Naive thymus-derived CD8-positive, alpha-beta T cell (primary cell): ENCODE results near the gene IRAK2. TPM values are rescaled to one million over a fixed set of nuclear protein-coding genes. Genes with fewer than 3 reads are reported as not detected.

Experiments
- ATAC-seq, 2 donors: fragments of 150-1000 bp; cut with Tn5 transposase in 1 of 2; sonication (Bioruptor Pico), chemical (Tn5 transposase) in 1 of 2; 1 replicate in 1 of 2; 2 replicates in 1 of 2; pipeline ENCODE4 v1.10.0; 2021; ENCODE audit warnings: mild to moderate bottlenecking in 2 of 2, moderate library complexity in 2 of 2
- POLR2A ChIA-PET: fragments of 350-600 bp; sonication (Branson Sonifier 250); formaldehyde crosslinking; loops from one replicate; lab custom pipeline; 2021; ENCODE audit warnings: antibody characterized with exemption; lab: Charles Lee
- DNase-seq, 10 donors: peaks; one replicate each; pipeline versions ENCODE4 v3.0.0 to v3.0.0-alpha.2; 2020 to 2022
- H3K27ac Mint-ChIP-seq, 10 donors: one replicate each; pipeline ENCODE4 v1.8.0; 2020 to 2022; ENCODE audit warnings: mild to moderate bottlenecking in 10 of 10, mixed read lengths in 10 of 10, moderate library complexity in 4 of 10, inconsistent platforms in 1 of 10
- H3K27me3 Mint-ChIP-seq, 5 donors: one replicate each; pipeline ENCODE4 v1.8.0; 2021 to 2022; ENCODE audit warnings: mixed read lengths in 5 of 5
- H3K36me3 Mint-ChIP-seq, 3 donors: one replicate each; pipeline ENCODE4 v1.8.0; 2020 to 2022; ENCODE audit warnings: mixed read lengths in 3 of 3, mild to moderate bottlenecking in 2 of 3, inconsistent platforms in 1 of 3
- H3K4me1 Mint-ChIP-seq, 4 donors: one replicate each; pipeline ENCODE4 v1.8.0; 2021 to 2022; ENCODE audit warnings: mixed read lengths in 4 of 4
- H3K4me3 Mint-ChIP-seq, 10 donors: one replicate each; pipeline ENCODE4 v1.8.0; 2020 to 2022; ENCODE audit warnings: mild to moderate bottlenecking in 10 of 10, mixed read lengths in 10 of 10, moderate library complexity in 6 of 10, inconsistent platforms in 1 of 10
- H3K9me3 Mint-ChIP-seq, 9 donors: one replicate each; pipeline ENCODE4 v1.8.0; 2020 to 2022; ENCODE audit warnings: mixed read lengths in 9 of 9, mild to moderate bottlenecking in 3 of 9, inconsistent platforms in 1 of 9, moderate library complexity in 1 of 9
- polyA plus RNA-seq, 3 donors: library from polyadenylated mRNA; unstranded; fragments of 300-500 nt; fragmentation: Illumina TruSeq; gene quantifications; one replicate each; pipeline ENCODE4 v1.2.3, GENCODE V29; 2021
- total RNA-seq, 8 experiments: library from RNA in 2 of 8; stranded (reverse) in 2 of 8; gene quantifications; one replicate each; pipeline ENCODE4 v1.2.3 and lab custom pipeline; 2021 to 2026

IRAK2 gene
- total and polyA plus RNA-seq, 5 experiments from 2014 or later = 2.9 to 6.0 (median 4.4) TPM

DNA sequence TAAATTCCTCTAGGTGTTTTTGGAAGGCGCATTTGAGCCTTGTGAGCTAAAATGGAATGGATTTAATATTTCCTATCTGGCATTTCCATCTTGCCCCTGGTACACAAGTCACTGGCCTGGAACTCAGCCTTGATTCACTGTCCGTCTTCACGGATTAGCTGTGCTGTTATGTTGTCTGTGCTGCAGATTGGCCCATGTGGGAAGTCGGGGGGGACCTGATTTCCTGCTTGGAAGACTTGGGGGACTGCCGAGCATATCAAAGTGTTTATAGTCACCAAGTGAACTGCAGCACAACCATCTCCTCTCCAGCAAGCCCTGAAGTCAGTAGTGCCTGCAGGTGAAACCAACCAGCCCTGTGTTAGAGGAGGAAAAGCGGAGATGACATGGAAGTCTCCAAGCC lies 115.9 kb downstream of the IRAK2 start:
- peak overlapping the region in 2 of 10 donors; percentile 38 to 63 for H3K27ac Mint-ChIP-seq
- ATAC-seq = no peak
- POLR2A ChIA-PET = interaction anchor here (0.6 kb wide), 1 partner anchor 294 kb away, joined by 5 read pairs; the partner anchor contains the start of gene EMC3
- no peaks in the 10 kb centered on the region for H3K9me3 Mint-ChIP-seq
- no peaks in the 10 kb centered on the region for H3K27me3 Mint-ChIP-seq
- H3K36me3 Mint-ChIP-seq = peaks cover 0 to 81% (median 1%) of the 10 kb centered on the region in 3 donors
- H3K4me1 Mint-ChIP-seq = peaks cover 15 to 36% (median 30%) of the 10 kb centered on the region in 4 donors
- no peak overlapping the region for H3K4me3 Mint-ChIP-seq
- DNase-seq = no peak

DNA sequence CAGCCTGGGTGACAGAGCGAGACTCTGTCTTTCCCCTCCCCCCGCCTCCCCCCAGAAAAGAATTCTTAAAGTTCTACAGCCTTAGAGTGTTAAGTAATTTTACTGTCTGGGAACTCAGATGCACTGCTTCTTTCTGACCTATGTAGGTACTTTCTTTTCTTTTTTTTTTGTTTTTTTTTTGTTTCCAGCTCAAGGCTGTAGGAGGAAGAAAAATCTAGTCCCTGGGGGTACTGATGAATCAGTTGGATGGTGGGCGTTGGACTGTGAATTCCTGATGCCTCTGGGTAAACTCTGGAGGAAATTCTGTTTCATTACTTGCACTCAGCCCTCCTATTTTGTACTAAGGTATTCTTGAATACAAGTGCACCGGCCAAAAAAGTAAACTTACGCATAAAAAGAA lies 117.2 kb downstream of the IRAK2 start:
- no peak overlapping the region for H3K4me3 Mint-ChIP-seq
- no peaks in the 10 kb centered on the region for H3K9me3 Mint-ChIP-seq
- H3K36me3 Mint-ChIP-seq = peaks cover 0 to 68% (median 1%) of the 10 kb centered on the region in 3 donors
- peaks cover 15 to 39% (median 27%) of the 10 kb centered on the region in 4 donors for H3K4me1 Mint-ChIP-seq
- no peak for ATAC-seq
- H3K27ac Mint-ChIP-seq = peak overlapping the region in 4 of 10 donors; percentile 33 to 75 (median 54)
- DNase-seq = no peak
- no peaks in the 10 kb centered on the region for H3K27me3 Mint-ChIP-seq
- POLR2A ChIA-PET = interaction anchor here (0.7 to 1.0 kb wide), 2 partner anchors 256 to 379 kb away, joined by 3 read pairs; partner anchors contain the start of gene FANCD2

DNA sequence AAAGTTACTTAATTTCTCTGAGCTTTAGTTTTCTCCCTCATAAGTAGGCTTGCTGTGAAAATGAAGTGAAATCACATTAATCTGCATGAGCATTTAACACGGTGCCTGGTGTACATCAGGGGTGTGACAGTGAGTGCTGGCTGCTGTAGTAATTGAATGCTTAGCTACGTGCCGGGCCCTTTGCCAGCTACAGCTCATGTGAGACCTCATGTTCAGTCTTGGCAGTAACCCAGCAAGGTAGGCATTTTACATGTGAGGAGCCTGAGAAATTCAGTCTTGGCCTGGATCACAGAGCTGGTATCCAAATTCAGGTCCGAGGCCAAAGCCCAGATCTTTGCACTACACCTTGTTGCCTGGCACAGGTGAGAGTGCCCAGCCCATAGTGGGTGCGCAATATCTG lies 118.9 kb downstream of the IRAK2 start:
- no peaks in the 10 kb centered on the region for H3K9me3 Mint-ChIP-seq
- H3K27me3 Mint-ChIP-seq = no peaks in the 10 kb centered on the region
- peaks cover 13 to 36% (median 22%) of the 10 kb centered on the region in 4 donors for H3K4me1 Mint-ChIP-seq
- ATAC-seq (no peak), DNase-seq (no peak)
- H3K27ac Mint-ChIP-seq = peak overlapping the region in 6 of 10 donors; percentile 7 to 55 (median 30)
- H3K4me3 Mint-ChIP-seq = no peak overlapping the region
- H3K36me3 Mint-ChIP-seq = peaks cover 0 to 61% (median 1%) of the 10 kb centered on the region in 3 donors
- POLR2A ChIA-PET = interaction anchor here (1.0 to 1.4 kb wide), 3 partner anchors 9 to 89 kb away, joined by 4 to 7 read pairs (median 5); partner anchors contain the start of gene TATDN2

DNA sequence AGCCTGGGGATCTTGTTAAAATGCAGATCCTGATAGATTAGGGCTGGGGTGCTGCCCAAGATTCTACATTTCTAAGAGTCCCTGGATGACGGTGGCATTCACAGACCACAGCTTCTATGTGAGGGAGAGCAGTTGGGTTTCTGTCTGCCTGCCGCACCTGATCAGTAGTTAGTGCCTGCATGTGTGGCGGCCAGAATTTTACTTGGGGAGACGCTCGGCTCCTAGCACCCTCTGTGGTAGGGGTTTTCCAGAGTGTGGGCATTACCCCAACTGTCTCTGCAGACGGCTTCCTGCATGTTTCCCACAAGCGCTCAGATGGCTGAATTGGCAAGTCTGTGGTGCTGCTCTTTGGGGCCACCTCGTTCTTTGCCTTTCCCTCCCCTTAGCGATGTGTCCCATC lies 119.8 kb downstream of the IRAK2 start:
- Mint-ChIP-seq H3K36me3 (peaks cover 0 to 56% (median 1%) of the 10 kb centered on the region in 3 donors), H3K4me1 (peaks cover 13 to 36% (median 22%) of the 10 kb centered on the region in 4 donors), H3K4me3 (peak overlapping the region in 2 of 10 donors; percentile 9 to 20), H3K27me3 (no peaks in the 10 kb centered on the region), H3K9me3 (no peaks in the 10 kb centered on the region), H3K27ac (peak overlapping the region; percentile 15 to 92 (median 52))
- peak in 3 of 10 donors; percentile 15 to 30 (median 15) for DNase-seq
- POLR2A ChIA-PET = no interaction called here
- ATAC-seq = peak; percentile 69 to 82

DNA sequence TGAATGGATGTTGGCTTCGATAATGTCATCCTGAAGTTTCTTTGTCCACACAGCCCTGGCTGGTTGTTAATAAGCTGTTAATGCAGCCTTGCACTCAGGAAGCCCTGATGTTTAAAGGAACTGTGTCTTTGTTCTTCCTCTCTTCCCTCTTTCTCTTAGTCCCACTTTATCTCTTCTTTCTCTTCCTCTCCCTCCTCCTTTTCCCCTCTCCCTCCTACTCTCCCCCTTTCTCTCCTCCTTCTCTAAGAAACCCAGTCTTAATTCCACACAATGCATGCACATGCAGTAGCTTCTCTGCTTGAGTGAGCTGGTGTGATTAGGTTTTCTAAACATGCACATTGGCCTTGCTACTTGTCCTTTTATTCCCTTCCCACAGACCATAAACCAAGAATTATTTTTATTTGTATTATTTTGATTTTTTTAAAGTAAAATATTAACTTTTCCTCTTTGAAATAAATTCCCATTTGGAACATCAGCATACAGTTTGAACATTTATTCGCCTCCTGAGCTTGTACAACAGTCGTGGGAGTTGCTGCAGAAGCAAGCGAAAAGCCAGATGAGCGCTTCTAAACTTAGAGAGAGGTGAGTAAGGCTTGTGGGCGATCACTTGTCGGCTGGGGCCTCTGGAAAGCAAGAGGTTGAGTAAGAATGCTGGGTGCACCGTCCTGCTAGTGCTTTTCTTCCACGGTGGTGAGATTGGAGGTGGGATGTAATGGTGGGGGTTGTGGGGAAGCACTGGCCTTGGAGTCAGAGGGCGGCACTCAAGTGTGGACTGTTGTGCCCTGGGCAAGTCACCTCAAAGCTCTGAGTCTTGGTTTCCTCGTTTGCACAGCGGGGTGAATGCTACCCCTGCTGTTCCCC lies 120.8 kb downstream of the IRAK2 start:
- POLR2A ChIA-PET = interaction anchor here (0.8 kb wide), 1 partner anchor 86 kb away, joined by 4 read pairs; no protein-coding TSS in a partner anchor
- no peak overlapping the region for H3K4me3 Mint-ChIP-seq
- no peaks in the 10 kb centered on the region for H3K9me3 Mint-ChIP-seq
- DNase-seq (no peak), ATAC-seq (no peak)
- H3K27ac Mint-ChIP-seq = peak overlapping the region in 7 of 10 donors; percentile 14 to 92 (median 55)
- no peaks in the 10 kb centered on the region for H3K27me3 Mint-ChIP-seq
- peaks cover 0 to 46% (median 1%) of the 10 kb centered on the region in 3 donors for H3K36me3 Mint-ChIP-seq
- peaks cover 13 to 29% (median 20%) of the 10 kb centered on the region in 4 donors for H3K4me1 Mint-ChIP-seq

DNA sequence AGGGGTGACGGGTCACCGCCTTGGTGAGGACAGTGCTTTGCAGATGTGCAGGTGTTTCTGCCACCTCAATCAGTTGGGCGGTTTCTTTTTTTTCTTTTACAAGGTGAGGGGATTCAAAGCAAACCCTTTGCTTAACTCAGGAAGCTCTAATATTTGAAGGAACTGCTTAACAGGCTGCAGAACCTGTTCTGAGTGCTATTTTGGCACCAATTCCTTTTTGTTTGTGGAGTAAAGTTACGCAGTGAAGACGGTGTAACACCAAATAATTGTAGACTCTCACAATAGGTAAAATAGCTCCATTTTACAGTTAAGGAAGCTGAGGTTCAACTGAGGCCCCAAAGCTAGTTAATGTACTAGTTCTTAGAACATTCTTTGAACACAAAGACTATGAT lies 121.4 kb downstream of the IRAK2 start:
- POLR2A ChIA-PET = interaction anchor here (0.8 to 1.6 kb wide), 2 partner anchors 16 to 87 kb away, joined by 3 to 4 read pairs; no protein-coding TSS in a partner anchor
- H3K27me3 Mint-ChIP-seq = no peaks in the 10 kb centered on the region
- H3K4me3 Mint-ChIP-seq = peak overlapping the region in 1 of 10 donors; percentile 12
- DNase-seq = no peak
- peak overlapping the region in 1 of 10 donors; percentile 28 for H3K27ac Mint-ChIP-seq
- ATAC-seq = no peak
- peaks cover 0 to 40% (median 1%) of the 10 kb centered on the region in 3 donors for H3K36me3 Mint-ChIP-seq
- no peaks in the 10 kb centered on the region for H3K9me3 Mint-ChIP-seq
- peaks cover 13 to 29% (median 20%) of the 10 kb centered on the region in 4 donors for H3K4me1 Mint-ChIP-seq

DNA sequence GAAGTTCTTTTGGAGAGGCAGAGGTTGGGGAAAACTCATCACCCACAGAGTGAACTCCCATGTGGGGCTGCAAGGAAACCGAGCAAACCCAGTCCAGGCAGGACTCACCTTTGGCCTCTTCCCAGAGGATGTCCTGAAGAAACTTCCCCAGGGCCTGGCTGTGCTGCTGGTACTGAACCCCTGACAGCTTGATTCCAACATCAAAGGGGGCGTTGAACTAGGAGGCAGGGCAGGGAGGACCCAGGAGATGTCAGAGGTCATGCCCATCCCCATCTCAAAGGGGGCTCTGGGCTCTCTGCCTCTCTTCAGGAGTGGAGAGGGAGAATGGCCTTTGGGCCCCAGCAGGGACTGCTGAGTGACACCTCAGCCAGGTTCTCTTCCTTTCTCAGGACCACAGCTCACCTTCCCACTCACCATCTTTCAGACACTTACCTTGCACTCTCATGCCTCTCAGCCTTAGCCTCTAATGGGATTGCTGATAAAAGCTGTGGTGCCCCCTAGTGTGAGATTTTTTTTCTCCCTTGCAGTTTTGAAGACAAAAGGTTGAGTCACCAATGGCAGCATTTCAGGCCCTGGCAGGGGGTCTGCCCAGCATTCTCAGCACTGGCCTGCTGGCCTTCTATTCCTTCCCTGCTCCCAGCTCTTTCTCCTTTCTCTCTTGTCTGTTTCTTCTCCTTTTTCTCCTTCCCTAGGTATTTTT lies 122.0 kb downstream of the IRAK2 start:
- POLR2A ChIA-PET = interaction anchor here (0.6 to 1.6 kb wide), 2 partner anchors 16 to 143 kb away, joined by 3 to 4 read pairs; no protein-coding TSS in a partner anchor
- ATAC-seq (peak; percentile 42 to 54), DNase-seq (peak in 3 of 10 donors; percentile 33 to 67 (median 61))
- Mint-ChIP-seq H3K9me3 (no peaks in the 10 kb centered on the region), H3K4me1 (peaks cover 13 to 29% (median 23%) of the 10 kb centered on the region in 4 donors), H3K36me3 (peaks cover 0 to 37% (median 1%) of the 10 kb centered on the region in 3 donors), H3K4me3 (peak overlapping the region in 1 of 10 donors; percentile 12), H3K27ac (peak overlapping the region in 6 of 10 donors; percentile 8 to 67 (median 56)), H3K27me3 (no peaks in the 10 kb centered on the region)

DNA sequence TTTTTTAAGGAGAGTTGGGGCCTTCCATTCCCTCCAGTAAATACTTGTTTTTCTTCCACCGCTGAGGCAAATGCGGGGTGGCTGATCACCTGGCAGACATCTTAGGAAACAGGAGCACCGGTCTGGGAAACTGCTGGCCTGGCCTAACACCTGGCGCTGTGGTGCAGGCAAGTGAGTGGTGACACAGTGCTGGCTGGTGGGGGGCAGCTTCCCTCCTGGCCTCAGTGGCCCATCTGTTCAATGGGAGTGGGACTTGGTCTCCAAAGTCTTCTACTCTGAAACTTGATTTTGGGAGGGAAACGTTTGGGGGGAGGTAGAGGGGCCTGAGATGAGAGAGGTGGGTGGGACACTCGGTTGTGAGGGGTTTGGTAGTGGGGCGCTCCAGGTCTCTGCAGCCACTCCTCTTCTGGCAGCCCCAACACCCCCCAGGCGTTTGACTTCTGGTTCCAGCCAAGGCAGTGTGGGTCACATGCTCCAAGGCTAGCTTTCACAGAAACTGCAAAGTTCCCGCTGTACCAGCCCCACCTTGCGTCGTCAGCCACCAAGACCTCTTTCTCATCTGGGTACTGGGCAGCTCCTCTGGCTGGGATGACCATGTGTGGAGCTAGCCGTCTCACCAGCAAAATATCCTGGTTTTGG lies 123.3 kb downstream of the IRAK2 start:
- Mint-ChIP-seq H3K9me3 (no peaks in the 10 kb centered on the region), H3K27me3 (no peaks in the 10 kb centered on the region), H3K4me1 (peaks cover 15 to 36% (median 30%) of the 10 kb centered on the region in 4 donors), H3K27ac (peak overlapping the region in 1 of 10 donors; percentile 77), H3K36me3 (peaks cover 0 to 34% (median 1%) of the 10 kb centered on the region in 3 donors), H3K4me3 (no peak overlapping the region)
- ATAC-seq (no peak), DNase-seq (no peak)
- POLR2A ChIA-PET = interaction anchor here (0.5 kb wide), 1 partner anchor 16 kb away, joined by 3 read pairs; no protein-coding TSS in a partner anchor

DNA sequence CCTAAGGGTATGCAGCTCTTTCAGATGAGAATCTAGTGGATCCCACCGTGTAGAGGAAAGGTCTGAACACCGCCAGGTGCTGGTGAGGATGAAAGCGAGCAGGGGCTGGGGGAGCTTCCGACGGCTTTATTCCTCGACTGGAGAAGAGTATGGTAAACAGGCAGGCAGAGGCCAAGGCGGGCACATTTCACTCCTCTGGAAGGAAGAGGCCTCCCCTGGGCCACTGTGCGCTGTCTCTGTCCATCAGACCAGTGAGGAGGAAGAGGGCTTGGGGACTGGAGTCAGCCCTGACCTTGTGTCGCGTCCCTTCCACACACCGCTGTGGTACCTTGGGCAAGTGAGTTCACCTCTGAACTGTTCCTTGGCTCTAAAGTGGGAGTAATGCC lies 123.8 kb downstream of the IRAK2 start:
- POLR2A ChIA-PET = interaction anchor here (0.5 kb wide), 1 partner anchor 17 kb away, joined by 3 read pairs; no protein-coding TSS in a partner anchor
- no peak for DNase-seq
- Mint-ChIP-seq H3K4me1 (peaks cover 15 to 36% (median 32%) of the 10 kb centered on the region in 4 donors), H3K27me3 (no peaks in the 10 kb centered on the region), H3K27ac (no peak overlapping the region), H3K4me3 (no peak overlapping the region), H3K9me3 (no peaks in the 10 kb centered on the region), H3K36me3 (peaks cover 0 to 29% (median 0%) of the 10 kb centered on the region in 3 donors)
- no peak for ATAC-seq

DNA sequence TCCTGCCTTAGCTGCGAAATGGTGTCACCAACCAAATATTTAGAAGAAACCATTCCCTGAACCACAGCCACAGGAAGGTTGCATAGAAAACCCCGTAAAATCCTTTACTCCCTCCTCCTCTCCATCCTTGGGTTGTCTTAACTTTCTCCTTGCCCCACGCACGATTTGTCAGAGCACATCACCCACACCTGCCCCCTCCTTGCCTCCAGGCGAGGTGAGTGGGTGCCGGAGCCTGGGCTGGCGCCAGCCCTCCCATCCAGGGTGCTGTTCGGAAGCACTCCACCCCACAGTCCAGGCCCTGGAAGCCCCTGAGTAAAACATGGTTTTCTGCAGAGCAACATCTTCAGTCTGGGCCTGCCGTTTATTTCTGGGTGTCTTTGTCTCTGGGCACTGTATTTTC lies 124.4 kb downstream of the IRAK2 start:
- DNase-seq (no peak), ATAC-seq (no peak)
- peaks cover 0 to 28% (median 0%) of the 10 kb centered on the region in 3 donors for H3K36me3 Mint-ChIP-seq
- H3K27ac Mint-ChIP-seq = no peak overlapping the region
- H3K9me3 Mint-ChIP-seq = no peaks in the 10 kb centered on the region
- H3K27me3 Mint-ChIP-seq = no peaks in the 10 kb centered on the region
- peaks cover 17 to 33% (median 29%) of the 10 kb centered on the region in 4 donors for H3K4me1 Mint-ChIP-seq
- POLR2A ChIA-PET = no interaction called here
- no peak overlapping the region for H3K4me3 Mint-ChIP-seq

DNA sequence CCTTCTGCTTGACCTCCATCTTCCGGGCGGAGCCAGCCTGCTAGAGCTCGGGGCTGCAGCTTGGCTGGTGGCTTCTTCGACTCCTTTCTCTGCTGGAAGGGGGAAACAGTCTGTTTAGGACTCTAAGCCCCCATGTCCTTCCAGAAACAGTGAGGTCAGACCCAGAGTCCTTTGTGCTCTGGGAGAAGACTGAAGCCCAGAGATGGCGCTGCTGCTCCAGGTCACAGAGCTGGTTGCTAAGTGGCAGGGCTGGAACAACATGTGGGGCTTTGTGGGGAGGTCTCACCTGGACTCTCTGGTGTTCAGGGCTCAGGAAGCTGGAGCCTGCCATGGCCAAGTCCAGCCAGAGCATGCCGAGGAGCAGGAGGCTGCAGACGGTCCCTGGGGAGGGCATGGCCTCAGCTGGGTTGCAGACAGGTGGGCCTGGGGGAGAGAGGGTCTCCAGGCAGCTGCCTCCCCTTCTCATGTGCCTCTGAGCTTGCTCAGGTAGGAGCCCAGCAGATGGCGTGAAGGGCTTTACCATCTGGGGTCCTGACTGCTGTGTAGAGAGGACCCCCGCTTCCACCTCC lies 125.2 kb downstream of the IRAK2 start:
- Mint-ChIP-seq H3K27ac (peak overlapping the region in 1 of 10 donors; percentile 43), H3K36me3 (peaks cover 0 to 32% (median 0%) of the 10 kb centered on the region in 3 donors), H3K27me3 (no peaks in the 10 kb centered on the region), H3K4me3 (no peak overlapping the region), H3K4me1 (peaks cover 15 to 25% (median 24%) of the 10 kb centered on the region in 4 donors), H3K9me3 (no peaks in the 10 kb centered on the region)
- DNase-seq (no peak), ATAC-seq (no peak)
- POLR2A ChIA-PET = interaction anchor here (1.2 kb wide), 1 partner anchor 22 kb away, joined by 4 read pairs; no protein-coding TSS in a partner anchor
